PC-9 (cell line): ENCODE data around the gene TAP2. TPM values are rescaled to one million over a fixed set of nuclear protein-coding genes. Genes with fewer than 3 reads are reported as not detected.
A peak's percentile ranks its signal among the peaks of the same experiment; 100 is the strongest.

ENCODE experiments used
- BruUV-seq: library from RNA; stranded (reverse); fragments of 400-500 nt; replicated peaks from 2 replicates; lab custom pipeline; 2021; lab: Mats Ljungman, UMichigan
- CTCF ChIA-PET: fragments of 300-600 bp; sonication (Branson Sonifier 250); formaldehyde crosslinking; loops from one replicate; lab custom pipeline; 2022; ENCODE audit warnings: antibody characterized with exemption; lab: Charles Lee
- POLR2A ChIA-PET: fragments of 300-600 bp; sonication (Branson Sonifier 250); formaldehyde crosslinking; loops from one replicate; lab custom pipeline; 2022; ENCODE audit warnings: antibody characterized with exemption; ENCODE audit not compliant: unreplicated experiment; lab: Charles Lee
- DNase-seq, 2 experiments: peaks; one replicate each; pipeline versions ENCODE4 v3.0.0 to v3.0.0-alpha.2; 2015 to 2022; ENCODE audit warnings: mixed read lengths in 1 of 2
- H2AFZ ChIP-seq: fragments of 200-600 bp; sonication (generic); 2 replicates; pipeline ENCODE4 v1.8.1; 2017; ENCODE audit warnings: antibody characterized with exemption
- H3F3A ChIP-seq: fragments of 200-600 bp; sonication (generic); 2 replicates; pipeline ENCODE4 v1.8.1; 2017; ENCODE audit warnings: antibody characterized with exemption, mild to moderate bottlenecking, low read depth; ENCODE audit not compliant: insufficient read depth
- H3K27ac ChIP-seq: fragments of 200-600 bp; sonication (generic); 2 replicates; pipeline ENCODE4 v1.6.1; 2016; ENCODE audit warnings: mixed run types
- H3K27me3 ChIP-seq: fragments of 200-600 bp; sonication (generic); 2 replicates; pipeline ENCODE4 v1.6.1; 2016; ENCODE audit warnings: low read depth, mixed run types; ENCODE audit not compliant: insufficient read depth
- H3K36me3 ChIP-seq: fragments of 200-600 bp; sonication (generic); 2 replicates; pipeline ENCODE4 v1.6.1; 2016; ENCODE audit warnings: low read depth, mixed run types
- H3K4me1 ChIP-seq: fragments of 200-600 bp; sonication (generic); replicated peaks from 2 replicates; pipeline ENCODE4 v1.6.1; 2016; ENCODE audit warnings: mixed run types; ENCODE audit not compliant: insufficient read depth
- H3K4me2 ChIP-seq: fragments of 200-600 bp; sonication (generic); 2 replicates; pipeline ENCODE4 v1.6.1; 2017; ENCODE audit warnings: mixed run types
- H3K4me3 ChIP-seq: fragments of 200-600 bp; sonication (generic); 2 replicates; pipeline ENCODE4 v1.6.1; 2016; ENCODE audit warnings: mixed run types
- H3K79me2 ChIP-seq: fragments of 200-600 bp; sonication (generic); 2 replicates; pipeline ENCODE4 v1.6.1; 2017; ENCODE audit warnings: low read depth, mixed run types
- H3K9me2 ChIP-seq: fragments of 200-600 bp; sonication (generic); 2 replicates; pipeline ENCODE4 v1.8.1; 2017; ENCODE audit warnings: mild to moderate bottlenecking; ENCODE audit not compliant: insufficient read depth
- H3K9me3 ChIP-seq: fragments of 200-600 bp; sonication (generic); 2 replicates; pipeline ENCODE4 v1.8.1; 2016; ENCODE audit warnings: low read depth; ENCODE audit not compliant: insufficient read depth
- H4K20me1 ChIP-seq: fragments of 200-600 bp; sonication (generic); 2 replicates; pipeline ENCODE4 v1.8.1; 2017; ENCODE audit not compliant: insufficient read depth
- EZH2 ChIP-seq: fragments of 200-600 bp; sonication (generic); IDR thresholded peaks from 2 replicates; pipeline ENCODE4 v1.8.0; 2017; ENCODE audit warnings: antibody characterized with exemption, low read depth
- intact Hi-C: fragments of 100-400 bp; cut with micrococcal nuclease; formaldehyde crosslinking; loops from one replicate; pipeline ENCODE4 v1.10.0; 2022; ENCODE audit not compliant: unreplicated experiment
- total RNA-seq: library from RNA; stranded (reverse); gene quantifications from 2 replicates; pipeline ENCODE4 v1.2.3, GENCODE V29; 2021
- TF ChIP-seq, protein P1 (sequence below): fragments of 200-600 bp; sonication (generic); conservative IDR thresholded peaks from 2 replicates; pipeline ENCODE4 v1.6.1; 2017; ENCODE audit warnings: mixed run types, antibody characterized with exemption, mild to moderate bottlenecking, moderate library complexity

The TAP2 gene
- total RNA-seq, 1 experiment from 2014 or later, result 70.6 TPM

DNA sequence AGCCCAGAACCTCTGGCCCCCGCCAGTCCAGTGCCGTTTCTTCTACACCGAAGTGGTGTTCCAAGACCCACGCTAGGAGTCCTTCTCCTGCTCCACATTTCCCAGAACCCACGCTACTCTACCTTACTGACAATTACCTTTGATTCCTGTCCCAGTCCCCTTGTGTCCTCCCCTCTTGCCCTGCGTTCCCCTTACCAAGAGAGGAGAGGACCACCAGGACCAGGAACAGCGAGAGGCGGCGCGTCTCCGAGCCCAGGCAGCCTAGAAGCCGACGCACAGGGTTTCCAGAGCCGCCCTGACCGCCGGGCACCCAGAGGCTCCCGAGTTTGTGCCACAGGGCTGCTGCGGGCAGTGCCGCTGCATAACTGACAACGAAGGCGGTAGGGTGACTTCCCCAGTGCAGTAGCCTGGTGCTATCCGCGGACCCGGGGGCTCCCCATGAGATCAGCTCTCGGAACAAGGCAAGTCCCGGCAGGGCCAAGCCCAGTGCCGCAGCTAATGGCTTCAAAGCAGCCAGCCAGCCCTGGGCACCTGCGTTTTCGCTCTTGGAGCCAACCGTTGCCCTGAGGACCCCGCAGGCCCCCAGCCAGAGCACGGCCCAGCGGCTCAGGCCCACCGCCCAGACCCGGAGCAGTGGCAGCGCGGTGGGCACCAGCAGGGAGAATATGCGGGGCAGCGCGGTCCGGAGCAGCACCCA lies 14.5 kb upstream of the TAP2 start:
- peak in 1 of 2 experiments; percentile 42 for DNase-seq
- H3K79me2 ChIP-seq, result no peaks in the 10 kb centered on the region
- peaks cover 8% of the 10 kb centered on the region for H3K4me1 ChIP-seq
- no peaks in the 10 kb centered on the region for H3K9me3 ChIP-seq
- H4K20me1 ChIP-seq, result no peaks in the 10 kb centered on the region
- H3K36me3 ChIP-seq, result no peaks in the 10 kb centered on the region
- H3K27me3 ChIP-seq, result no peaks in the 10 kb centered on the region
- TF ChIP-seq, protein P1, sequence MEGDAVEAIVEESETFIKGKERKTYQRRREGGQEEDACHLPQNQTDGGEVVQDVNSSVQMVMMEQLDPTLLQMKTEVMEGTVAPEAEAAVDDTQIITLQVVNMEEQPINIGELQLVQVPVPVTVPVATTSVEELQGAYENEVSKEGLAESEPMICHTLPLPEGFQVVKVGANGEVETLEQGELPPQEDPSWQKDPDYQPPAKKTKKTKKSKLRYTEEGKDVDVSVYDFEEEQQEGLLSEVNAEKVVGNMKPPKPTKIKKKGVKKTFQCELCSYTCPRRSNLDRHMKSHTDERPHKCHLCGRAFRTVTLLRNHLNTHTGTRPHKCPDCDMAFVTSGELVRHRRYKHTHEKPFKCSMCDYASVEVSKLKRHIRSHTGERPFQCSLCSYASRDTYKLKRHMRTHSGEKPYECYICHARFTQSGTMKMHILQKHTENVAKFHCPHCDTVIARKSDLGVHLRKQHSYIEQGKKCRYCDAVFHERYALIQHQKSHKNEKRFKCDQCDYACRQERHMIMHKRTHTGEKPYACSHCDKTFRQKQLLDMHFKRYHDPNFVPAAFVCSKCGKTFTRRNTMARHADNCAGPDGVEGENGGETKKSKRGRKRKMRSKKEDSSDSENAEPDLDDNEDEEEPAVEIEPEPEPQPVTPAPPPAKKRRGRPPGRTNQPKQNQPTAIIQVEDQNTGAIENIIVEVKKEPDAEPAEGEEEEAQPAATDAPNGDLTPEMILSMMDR, result no peak
- TF ChIP-seq EZH2, result no peak
- BruUV-seq, result TSS peak; percentile 53
- ChIA-PET CTCF (interaction anchor here (0.6 to 1.5 kb wide), 7 partner anchors 8 to 399 kb away, joined by 3 to 47 read pairs (median 6); partner anchors contain the start of gene TAP2), POLR2A (interaction anchor here (0.6 to 0.9 kb wide), 4 partner anchors 8 to 1114 kb away, joined by 3 to 10 read pairs (median 4); no protein-coding TSS in a partner anchor)
- no peaks in the 10 kb centered on the region for H3K9me2 ChIP-seq
- intact Hi-C loops, result loop anchor here (1.0 kb wide), 2 partner anchors 9 to 15 kb away; partner anchors contain the start of genes PSMB8 and TAP2
- peak overlapping the region; percentile 89 for H3K4me2 ChIP-seq
- H3K4me3 ChIP-seq, result peak overlapping the region; percentile 87
- H2AFZ ChIP-seq, result peak overlapping the region; percentile 90
- no peak overlapping the region for H3K27ac ChIP-seq
- no peaks in the 10 kb centered on the region for H3F3A ChIP-seq

DNA sequence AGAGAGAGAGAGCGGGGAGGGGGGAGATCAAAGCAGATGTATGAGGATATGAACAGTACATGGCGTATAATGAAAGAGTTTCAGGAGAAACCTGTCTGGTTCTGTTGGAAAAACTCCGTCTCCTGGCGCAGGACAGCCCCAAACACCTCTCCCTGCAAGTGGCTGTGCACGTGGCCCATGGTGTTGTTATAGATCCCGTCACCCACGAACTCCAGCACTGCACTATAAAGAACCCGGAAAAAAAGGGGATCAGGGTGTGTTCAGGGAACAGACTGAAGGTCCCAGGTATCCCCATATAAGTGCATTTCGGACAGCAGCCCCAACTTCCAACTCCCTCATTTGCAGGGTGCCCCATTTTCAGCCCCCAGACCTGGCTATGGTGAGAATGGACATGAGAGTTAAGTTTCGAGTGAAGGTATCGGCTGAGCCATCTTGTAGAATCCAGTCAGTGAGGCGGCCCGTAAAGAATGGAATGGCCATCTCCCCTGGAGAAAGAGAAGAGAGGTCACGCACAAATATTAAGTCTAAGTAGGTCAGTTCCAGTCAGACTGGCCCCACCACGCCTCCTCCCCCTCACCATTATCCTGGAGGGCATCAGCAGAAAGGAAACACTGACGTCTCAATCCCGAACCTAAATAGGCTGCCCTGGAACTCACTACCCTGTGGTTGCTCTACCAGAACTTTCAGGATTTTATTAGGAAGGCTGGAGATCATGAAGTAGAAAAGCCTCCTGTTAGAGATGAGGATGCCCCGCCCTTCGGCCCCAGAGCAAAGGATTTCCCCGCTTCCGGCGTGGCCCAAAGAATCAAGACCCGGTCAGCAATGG lies 13.7 kb upstream of the TAP2 start:
- no peaks in the 10 kb centered on the region for H3K79me2 ChIP-seq
- H3K36me3 ChIP-seq, result no peaks in the 10 kb centered on the region
- H3K4me3 ChIP-seq, result peak overlapping the region; percentile 87; the same call in 1 of the 2 replicates
- H3K9me2 ChIP-seq, result no peaks in the 10 kb centered on the region
- POLR2A ChIA-PET, result no interaction called here
- H3K4me1 ChIP-seq, result peaks cover 8% of the 10 kb centered on the region
- H3K27ac ChIP-seq, result no peak overlapping the region
- no peaks in the 10 kb centered on the region for H4K20me1 ChIP-seq
- H3K4me2 ChIP-seq, result peak overlapping the region; percentile 89
- CTCF ChIA-PET, result interaction anchor here (0.7 to 1.5 kb wide), 3 partner anchors 14 to 117 kb away, joined by 3 to 47 read pairs (median 6); partner anchors contain the start of gene TAP2
- no peaks in the 10 kb centered on the region for H3F3A ChIP-seq
- H3K27me3 ChIP-seq, result no peaks in the 10 kb centered on the region
- TF ChIP-seq EZH2, result no peak
- TF ChIP-seq, protein P1, result no peak
- no TSS peak for BruUV-seq
- intact Hi-C loops, result no loop called here
- no peak for DNase-seq
- H2AFZ ChIP-seq, result peak overlapping the region; percentile 90
- H3K9me3 ChIP-seq, result no peaks in the 10 kb centered on the region

DNA sequence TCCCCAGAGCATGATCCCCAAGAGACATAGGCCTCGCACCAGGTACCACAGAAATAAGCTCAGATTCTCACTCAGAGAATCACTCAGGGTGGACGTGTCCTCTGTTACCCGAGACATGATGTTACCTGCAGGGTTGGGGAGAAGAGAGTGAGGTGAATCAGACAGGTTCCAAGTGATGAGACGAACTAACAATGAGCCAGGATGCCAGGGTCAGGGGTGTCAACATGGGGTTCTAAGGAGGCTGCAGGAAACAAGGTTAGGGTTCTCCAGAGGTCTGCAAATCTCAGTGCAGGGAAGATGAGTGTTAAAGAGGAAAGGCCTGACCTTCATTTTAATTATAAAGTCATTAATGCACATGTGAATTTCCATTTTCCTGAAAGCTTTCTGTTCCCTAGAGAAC lies 12.5 kb upstream of the TAP2 start:
- DNase-seq, result no peak
- Histone ChIP-seq H3K27me3 (no peaks in the 10 kb centered on the region), H3K4me3 (no peak overlapping the region), H2AFZ (no peak overlapping the region), H3K4me2 (no peak overlapping the region), H3K79me2 (no peaks in the 10 kb centered on the region), H3F3A (no peaks in the 10 kb centered on the region), H3K4me1 (peaks cover 8% of the 10 kb centered on the region), H3K9me3 (no peaks in the 10 kb centered on the region), H3K36me3 (no peaks in the 10 kb centered on the region), H4K20me1 (no peaks in the 10 kb centered on the region), H3K27ac (no peak overlapping the region), H3K9me2 (no peaks in the 10 kb centered on the region)
- no TSS peak for BruUV-seq
- POLR2A ChIA-PET, result no interaction called here
- intact Hi-C loops, result no loop called here
- CTCF ChIA-PET, result interaction anchor here (0.7 to 1.3 kb wide), 2 partner anchors 13 to 119 kb away, joined by 3 read pairs; partner anchors contain the start of gene TAP2
- no peak for TF ChIP-seq EZH2
- TF ChIP-seq, protein P1, result no peak
